ENCODE measurements around the gene EEIG1. TPM values are rescaled to one million over a fixed set of nuclear protein-coding genes. Genes with fewer than 3 reads are reported as not detected.

The EEIG1 gene
- total RNA-seq, 1 donor from 2014 or later = 44.7 TPM

DNA sequence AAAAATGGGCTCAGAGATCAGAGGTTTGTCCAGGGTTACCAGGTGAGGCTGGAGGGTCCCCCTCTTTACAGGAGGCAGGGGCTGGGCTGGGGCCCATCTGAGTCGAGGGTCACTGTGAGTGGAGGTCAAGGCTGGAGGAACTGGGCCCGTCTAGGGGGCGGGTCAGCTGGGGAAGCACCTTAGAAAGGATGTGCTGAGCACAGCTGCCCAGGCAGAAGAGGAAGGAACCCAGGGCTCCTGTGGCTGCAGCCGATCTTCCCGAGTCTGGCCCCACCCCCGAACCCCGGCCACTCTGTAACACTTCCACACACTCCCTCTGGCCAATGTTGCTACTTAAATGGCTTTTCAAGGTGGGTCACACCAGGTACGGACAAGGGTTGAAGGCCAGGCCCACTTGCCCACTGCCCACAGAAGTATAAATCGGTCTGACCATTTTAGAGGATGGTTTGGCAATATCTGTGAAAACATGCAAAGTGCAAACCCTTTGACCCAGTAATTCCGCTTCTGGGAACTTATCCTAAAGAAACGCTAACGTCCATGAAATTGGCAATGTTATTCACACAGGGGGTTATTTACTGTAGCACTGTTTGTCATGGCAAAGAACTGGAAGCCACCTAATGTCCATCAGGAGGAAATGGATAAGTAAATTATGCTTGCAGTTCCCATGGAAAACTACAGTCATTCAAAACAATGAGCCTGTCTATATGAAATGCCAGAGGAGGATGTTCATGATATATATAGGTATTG is 30.5 kb upstream of the EEIG1 start:
- Histone ChIP-seq H3K9me3 (no peaks in the 10 kb centered on the region), H3K4me1 (peaks cover 21% of the 10 kb centered on the region), H3K27ac (peak overlapping the region; percentile 42), H3K36me3 (no peaks in the 10 kb centered on the region), H3K4me3 (no peak overlapping the region), H3K27me3 (no peaks in the 10 kb centered on the region)
- ATAC-seq (peak; percentile 64), DNase-seq (peak; percentile 68)
- TF ChIP-seq, protein P1, sequence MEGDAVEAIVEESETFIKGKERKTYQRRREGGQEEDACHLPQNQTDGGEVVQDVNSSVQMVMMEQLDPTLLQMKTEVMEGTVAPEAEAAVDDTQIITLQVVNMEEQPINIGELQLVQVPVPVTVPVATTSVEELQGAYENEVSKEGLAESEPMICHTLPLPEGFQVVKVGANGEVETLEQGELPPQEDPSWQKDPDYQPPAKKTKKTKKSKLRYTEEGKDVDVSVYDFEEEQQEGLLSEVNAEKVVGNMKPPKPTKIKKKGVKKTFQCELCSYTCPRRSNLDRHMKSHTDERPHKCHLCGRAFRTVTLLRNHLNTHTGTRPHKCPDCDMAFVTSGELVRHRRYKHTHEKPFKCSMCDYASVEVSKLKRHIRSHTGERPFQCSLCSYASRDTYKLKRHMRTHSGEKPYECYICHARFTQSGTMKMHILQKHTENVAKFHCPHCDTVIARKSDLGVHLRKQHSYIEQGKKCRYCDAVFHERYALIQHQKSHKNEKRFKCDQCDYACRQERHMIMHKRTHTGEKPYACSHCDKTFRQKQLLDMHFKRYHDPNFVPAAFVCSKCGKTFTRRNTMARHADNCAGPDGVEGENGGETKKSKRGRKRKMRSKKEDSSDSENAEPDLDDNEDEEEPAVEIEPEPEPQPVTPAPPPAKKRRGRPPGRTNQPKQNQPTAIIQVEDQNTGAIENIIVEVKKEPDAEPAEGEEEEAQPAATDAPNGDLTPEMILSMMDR (IDR thresholded peaks at IDR 0.05) = no peak
- intact Hi-C loops (cut with DNase I) = no loop called here

DNA sequence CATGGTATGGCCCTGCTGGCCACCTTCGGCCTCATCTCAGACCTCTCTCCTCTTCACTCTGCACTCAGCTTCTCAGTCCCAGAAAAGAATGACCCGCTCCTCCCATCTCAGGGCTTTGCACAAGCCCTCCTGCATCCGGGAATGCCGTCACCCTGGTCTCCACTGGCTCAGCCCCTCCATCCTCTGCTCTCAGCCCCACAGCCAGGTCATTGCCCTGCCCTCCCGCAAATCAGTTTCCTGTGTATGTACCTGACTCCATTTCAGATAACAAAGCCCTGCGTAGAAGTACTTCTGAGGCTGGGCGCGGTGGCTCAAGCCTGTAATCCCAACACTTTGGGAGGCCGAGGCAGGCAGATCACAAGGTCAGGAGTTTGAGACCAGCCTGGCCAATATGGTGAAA is 28.9 kb upstream of the EEIG1 start:
- intact Hi-C loops (cut with DNase I) = no loop called here

DNA sequence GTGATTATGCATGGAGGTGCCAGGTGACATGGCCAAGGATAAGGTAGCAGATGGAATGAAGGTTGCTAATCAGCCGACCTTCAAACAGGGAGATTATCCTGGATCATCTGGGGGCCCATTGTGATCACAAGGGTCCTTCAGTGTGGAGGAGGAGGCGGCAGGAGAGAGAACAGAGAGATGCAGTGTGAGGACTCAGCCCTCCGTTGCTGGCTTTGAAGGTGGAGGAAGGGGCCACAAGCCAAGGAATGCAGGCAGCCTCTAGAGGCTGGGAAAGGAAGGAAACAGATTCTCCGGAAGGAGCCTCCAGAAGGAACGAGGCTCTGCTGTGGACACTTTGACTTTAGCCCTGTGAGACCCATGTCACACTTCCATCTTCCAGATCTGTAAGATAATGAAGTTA is 27.4 kb upstream of the EEIG1 start:
- H3K36me3 ChIP-seq = no peaks in the 10 kb centered on the region
- no peak overlapping the region for H3K27ac ChIP-seq
- TF ChIP-seq, protein P1 (IDR thresholded peaks at IDR 0.05) = no peak
- H3K27me3 ChIP-seq = no peaks in the 10 kb centered on the region
- DNase-seq (no peak), ATAC-seq (no peak)
- no peak overlapping the region for H3K4me3 ChIP-seq
- no peaks in the 10 kb centered on the region for H3K9me3 ChIP-seq
- H3K4me1 ChIP-seq = peaks cover 31% of the 10 kb centered on the region
- intact Hi-C loops (cut with DNase I) = no loop called here

More for the DNA sequence above, 28.9 kb upstream of the EEIG1 start:
- no peak overlapping the region for H3K27ac ChIP-seq
- H3K27me3 ChIP-seq = no peaks in the 10 kb centered on the region
- no peak for ATAC-seq
- no peak for DNase-seq
- TF ChIP-seq, protein P1 (IDR thresholded peaks at IDR 0.05) = no peak
- no peaks in the 10 kb centered on the region for H3K9me3 ChIP-seq
- H3K4me3 ChIP-seq = no peak overlapping the region
- no peaks in the 10 kb centered on the region for H3K36me3 ChIP-seq
- H3K4me1 ChIP-seq = peaks cover 31% of the 10 kb centered on the region

DNA sequence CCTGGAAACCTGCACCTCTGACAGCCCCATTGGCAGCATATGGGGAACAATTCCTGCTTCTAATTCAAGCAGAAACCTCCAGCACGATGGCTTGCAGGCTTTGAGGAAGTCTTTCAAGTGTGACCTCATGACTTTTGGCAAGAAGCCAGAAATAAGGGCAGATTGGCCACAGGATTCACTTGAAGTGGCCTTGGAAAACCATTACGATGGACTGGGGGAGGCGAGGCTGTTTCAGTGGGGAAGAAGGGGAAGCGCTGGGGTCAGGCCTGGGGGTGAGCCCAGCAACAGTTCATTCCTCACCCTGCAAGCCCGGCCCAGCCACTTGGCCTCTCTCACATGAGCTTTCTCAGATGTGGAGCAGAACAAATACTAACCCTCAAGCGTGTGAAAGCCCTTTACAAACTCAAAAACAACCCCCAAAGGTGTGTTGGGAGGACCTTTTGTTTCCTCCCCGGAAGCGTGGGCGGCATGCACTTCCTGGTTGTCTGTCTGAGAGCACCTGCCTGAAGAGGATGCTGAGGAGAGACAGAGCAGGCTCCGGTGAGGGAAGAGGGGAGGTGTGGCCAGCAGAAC is 26.9 kb upstream of the EEIG1 start:
- Histone ChIP-seq H3K9me3 (no peaks in the 10 kb centered on the region), H3K4me1 (peaks cover 31% of the 10 kb centered on the region), H3K36me3 (no peaks in the 10 kb centered on the region), H3K27me3 (no peaks in the 10 kb centered on the region), H3K27ac (peak overlapping the region; percentile 58), H3K4me3 (no peak overlapping the region)
- TF ChIP-seq, protein P1 (IDR thresholded peaks at IDR 0.05) = no peak
- intact Hi-C loops (cut with DNase I) = no loop called here
- DNase-seq (peak; percentile 70), ATAC-seq (peak; percentile 72)

DNA sequence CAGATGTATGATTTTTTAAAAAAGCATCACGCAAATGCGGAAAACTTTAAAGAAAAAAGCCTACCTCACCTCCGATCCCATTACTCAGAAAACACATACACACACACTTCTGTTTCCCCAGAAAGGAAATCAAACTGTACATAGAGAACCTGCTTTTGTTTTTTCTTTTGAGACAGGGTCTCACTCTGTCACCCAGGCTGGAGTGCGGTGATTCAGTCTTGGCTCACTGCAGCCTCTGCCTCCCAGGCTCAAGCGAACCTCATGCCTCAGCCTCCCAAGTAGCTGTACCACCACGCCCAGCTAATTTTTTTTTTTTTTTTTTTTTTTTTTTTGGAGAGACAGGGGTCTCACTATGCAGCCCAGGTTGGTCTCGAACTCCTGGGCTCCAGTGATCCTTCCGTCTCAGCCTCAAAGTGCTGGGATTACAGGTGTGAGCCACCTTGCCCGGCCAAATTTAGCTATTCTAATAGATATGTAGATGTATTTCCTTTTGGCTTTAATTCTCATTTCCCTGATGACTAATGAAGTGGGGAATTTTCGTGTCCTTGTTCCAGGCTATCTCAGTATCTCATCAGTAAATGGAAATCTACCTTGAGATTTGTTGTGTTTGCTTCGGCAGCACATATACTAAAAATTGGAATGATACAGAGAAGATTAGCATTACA is 25.7 kb upstream of the EEIG1 start:
- TF ChIP-seq, protein P1 (IDR thresholded peaks at IDR 0.05) = no peak
- Histone ChIP-seq H3K36me3 (no peaks in the 10 kb centered on the region), H3K4me1 (peaks cover 31% of the 10 kb centered on the region), H3K27me3 (no peaks in the 10 kb centered on the region), H3K4me3 (no peak overlapping the region), H3K27ac (peak overlapping the region; percentile 58), H3K9me3 (no peaks in the 10 kb centered on the region)
- intact Hi-C loops (cut with DNase I) = no loop called here
- no peak for ATAC-seq
- no peak for DNase-seq
